HG03097 (cell line): Measurements from ENCODE around the gene STK32C.

ENCODE experiments used
- ATAC-seq: cut with Tn5 transposase; IDR thresholded peaks from one replicate; pipeline ENCODE4 v1.9.1; 2021; ENCODE audit not compliant: unreplicated experiment, low FRiP score

Gene STK32C

GRCh38 chr10:132236161-132236560 is 71.6 kb downstream of the STK32C start:
- no peak for ATAC-seq

GRCh38 chr10:132234860-132235259 is 72.9 kb downstream of the STK32C start:
- no peak for ATAC-seq

- no peak for ATAC-seq
These were observed 74.2 kb downstream of the STK32C start for GRCh38 chr10:132233501-132234085.

- ATAC-seq, result no peak
These were observed 74.8 kb downstream of the STK32C start for GRCh38 chr10:132232981-132233380.

GRCh38 chr10:132232023-132232951 is 75.5 kb downstream of the STK32C start:
- ATAC-seq, result no peak

GRCh38 chr10:132231656-132232022 is 76.1 kb downstream of the STK32C start:
- ATAC-seq, result no peak

- ATAC-seq, result no peak
These were observed 77.1 kb downstream of the STK32C start for GRCh38 chr10:132230557-132231210.

GRCh38 chr10:132229834-132230556 is 77.8 kb downstream of the STK32C start:
- ATAC-seq, result no peak

GRCh38 chr10:132229096-132229495 is 78.7 kb downstream of the STK32C start:
- ATAC-seq, result no peak

- ATAC-seq, result no peak
These were observed 79.1 kb downstream of the STK32C start for GRCh38 chr10:132228616-132229015.

GRCh38 chr10:132227851-132228390 is 79.8 kb downstream of the STK32C start:
- ATAC-seq, result no peak

GRCh38 chr10:132226586-132227405 is 81.0 kb downstream of the STK32C start:
- no peak for ATAC-seq

- ATAC-seq, result no peak
These were observed 81.9 kb downstream of the STK32C start for GRCh38 chr10:132225849-132226205.

GRCh38 chr10:132225073-132225848 is 82.5 kb downstream of the STK32C start:
- ATAC-seq, result no peak

GRCh38 chr10:132224343-132225072 is 83.2 kb downstream of the STK32C start:
- ATAC-seq, result no peak

GRCh38 chr10:132223611-132224342 is 84.0 kb downstream of the STK32C start:
- ATAC-seq, result no peak

- peak; percentile 74 for ATAC-seq
These were observed 84.6 kb downstream of the STK32C start for GRCh38 chr10:132223156-132223590.

GRCh38 chr10:132222726-132223125 is 85.0 kb downstream of the STK32C start:
- no peak for ATAC-seq
